ENCODE results near the gene ZNF365. TPM values are rescaled to one million over a fixed set of nuclear protein-coding genes. Genes with fewer than 3 reads are reported as not detected.

ZNF365 gene
- total and polyA plus RNA-seq, 2 of the 8 experiments (the other 6 are each of a cell fraction or from before 2014, with no cell fraction given): 0.41 to 0.43 TPM

DNA sequence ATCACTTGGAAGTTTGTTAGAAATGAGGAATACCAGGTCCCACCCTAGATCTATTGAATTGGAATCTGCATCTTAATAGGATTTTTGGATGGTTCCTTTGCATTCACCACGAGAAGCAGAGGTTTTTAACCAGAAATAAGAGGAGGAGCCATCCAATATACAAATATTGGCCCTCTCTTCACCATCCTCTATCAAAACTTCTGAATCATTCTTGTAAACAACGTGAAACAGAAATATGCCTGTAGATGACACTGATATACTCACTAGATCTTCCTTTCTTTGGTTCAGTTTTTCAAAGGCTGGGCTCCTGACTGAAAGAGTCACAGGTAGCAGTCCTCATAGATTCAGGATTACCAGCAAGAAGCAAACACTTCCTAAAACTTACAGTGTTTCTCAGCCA lies 39.5 kb downstream of the ZNF365 start:
- WGBS, 2 experiments (ENCODE audit: extremely low coverage in 1 of 2, insufficient coverage in 1 of 2, insufficient read length in 1 of 2, insufficient replicate concordance in 2 of 2, low coverage in 1 of 2, low lambda C conversion rate in 2 of 2, missing lambda C conversion rate in 1 of 2): 79% methylated on average over 2 of the region's 2 CpGs; no CpG with 5 or more reads in 1 of the 2 experiments
- no peak for TF ChIP-seq RBBP5 (IDR thresholded peaks at IDR 0.05; ENCODE audit: borderline replicate concordance, low read depth, low read length)
- TF ChIP-seq YY1 (IDR thresholded peaks at IDR 0.05; ENCODE audit: low read depth, low read length): no peak
- TF ChIP-seq GABPA (IDR thresholded peaks at IDR 0.05; ENCODE audit: borderline replicate concordance, insufficient read depth, low read length): no peak
- no peak for TF ChIP-seq SAP30 (IDR thresholded peaks at IDR 0.05; ENCODE audit: insufficient read depth, insufficient replicate concordance, low read length)
- TF ChIP-seq TAF1 (IDR thresholded peaks at IDR 0.05; ENCODE audit: low read depth, low read length): no peak
- TF ChIP-seq, protein P1, sequence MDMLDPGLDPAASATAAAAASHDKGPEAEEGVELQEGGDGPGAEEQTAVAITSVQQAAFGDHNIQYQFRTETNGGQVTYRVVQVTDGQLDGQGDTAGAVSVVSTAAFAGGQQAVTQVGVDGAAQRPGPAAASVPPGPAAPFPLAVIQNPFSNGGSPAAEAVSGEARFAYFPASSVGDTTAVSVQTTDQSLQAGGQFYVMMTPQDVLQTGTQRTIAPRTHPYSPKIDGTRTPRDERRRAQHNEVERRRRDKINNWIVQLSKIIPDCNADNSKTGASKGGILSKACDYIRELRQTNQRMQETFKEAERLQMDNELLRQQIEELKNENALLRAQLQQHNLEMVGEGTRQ (IDR thresholded peaks at IDR 0.05; ENCODE audit: low read length): no peak
- TF ChIP-seq, protein P2, sequence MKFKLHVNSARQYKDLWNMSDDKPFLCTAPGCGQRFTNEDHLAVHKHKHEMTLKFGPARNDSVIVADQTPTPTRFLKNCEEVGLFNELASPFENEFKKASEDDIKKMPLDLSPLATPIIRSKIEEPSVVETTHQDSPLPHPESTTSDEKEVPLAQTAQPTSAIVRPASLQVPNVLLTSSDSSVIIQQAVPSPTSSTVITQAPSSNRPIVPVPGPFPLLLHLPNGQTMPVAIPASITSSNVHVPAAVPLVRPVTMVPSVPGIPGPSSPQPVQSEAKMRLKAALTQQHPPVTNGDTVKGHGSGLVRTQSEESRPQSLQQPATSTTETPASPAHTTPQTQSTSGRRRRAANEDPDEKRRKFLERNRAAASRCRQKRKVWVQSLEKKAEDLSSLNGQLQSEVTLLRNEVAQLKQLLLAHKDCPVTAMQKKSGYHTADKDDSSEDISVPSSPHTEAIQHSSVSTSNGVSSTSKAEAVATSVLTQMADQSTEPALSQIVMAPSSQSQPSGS (IDR thresholded peaks at IDR 0.05; ENCODE audit: low read length): no peak
- TF ChIP-seq MAFK (IDR thresholded peaks at IDR 0.05; ENCODE audit: low read depth, low read length): no peak
- TF ChIP-seq KDM5A (IDR thresholded peaks at IDR 0.05; ENCODE audit: low read length): no peak
- TF ChIP-seq BRCA1 (IDR thresholded peaks at IDR 0.05; ENCODE audit: low read depth, low read length): no peak
- no peak for TF ChIP-seq HDAC6 (IDR thresholded peaks at IDR 0.05; ENCODE audit: low read depth, low read length)
- no peak for TF ChIP-seq GTF2F1 (IDR thresholded peaks at IDR 0.05; ENCODE audit: borderline replicate concordance, low read depth, low read length)

More for the DNA sequence above, 39.5 kb downstream of the ZNF365 start:
- no peak overlapping the region for H3K9ac ChIP-seq (replicated peaks in 1 of 4; ENCODE audit: extremely low read depth in 1 of 4, low read depth in 3 of 4, low read length in 3 of 4)
- no peaks in the 10 kb centered on the region for H3K27me3 ChIP-seq (replicated peaks in 1 of 4; ENCODE audit: control insufficient read depth in 3 of 4, extremely low read depth in 1 of 4, insufficient read depth in 3 of 4, low read length in 3 of 4)
- H3K4me3 ChIP-seq (ENCODE audit: extremely low read depth in 1 of 4, insufficient read depth in 2 of 4, low read depth in 3 of 4, low read length in 4 of 4): no peak overlapping the region
- H2AK5ac ChIP-seq (ENCODE audit: low read depth, low read length): no peak overlapping the region
- no peak overlapping the region for H4K8ac ChIP-seq (ENCODE audit: extremely low read depth, insufficient read depth, low read length)
- H3K56ac ChIP-seq (replicated peaks; ENCODE audit: insufficient read length, low read depth, low read length): no peak overlapping the region
- H3K4me1 ChIP-seq (replicated peaks in 1 of 4; ENCODE audit: control insufficient read depth in 3 of 4, insufficient read depth in 4 of 4, low read length in 3 of 4): no peaks in the 10 kb centered on the region
- H3K4me2 ChIP-seq (ENCODE audit: insufficient read depth in 1 of 2, low read depth in 2 of 2, low read length in 2 of 2): no peak overlapping the region
- no peak overlapping the region for H4K91ac ChIP-seq (replicated peaks; ENCODE audit: insufficient read length, low read length)
- ChIA-PET CTCF (ENCODE audit: partially characterized antibody) (interaction anchor here (0.6 to 1.3 kb wide), 10 partner anchors 11 to 720 kb away, joined by 3 to 8 read pairs (median 3); no protein-coding TSS in a partner anchor), POLR2A (ENCODE audit: partially characterized antibody) (no interaction called here)
- FAIRE-seq (no peak), DNase-seq (ENCODE audit: low read depth in 1 of 2, low spot score in 2 of 2) (no peak)
- H2BK5ac ChIP-seq (ENCODE audit: low read depth, low read length): no peak overlapping the region
- H3K14ac ChIP-seq (ENCODE audit: insufficient read length): no peak overlapping the region
- no peak overlapping the region for H2BK12ac ChIP-seq (ENCODE audit: low read depth, low read length)
- H2BK20ac ChIP-seq (ENCODE audit: low read length): no peak overlapping the region
- H4K20me1 ChIP-seq (replicated peaks in 1 of 2; ENCODE audit: control insufficient read depth in 1 of 2, insufficient read depth in 2 of 2, low read length in 2 of 2): no peaks in the 10 kb centered on the region
- H3K23me2 ChIP-seq (ENCODE audit: low read depth, low read length): no peaks in the 10 kb centered on the region
- no peak overlapping the region for H4K5ac ChIP-seq (ENCODE audit: insufficient read length, low read depth, low read length)
- H3K23ac ChIP-seq (ENCODE audit: insufficient read length): no peak overlapping the region
- peaks cover 0 to 3% of the 10 kb centered on the region in 2 experiments; a peak in 1 of 4 replicates for H3K9me3 ChIP-seq (ENCODE audit: insufficient read depth in 2 of 2, low read depth in 1 of 2, low read length in 1 of 2)
- H3K36me3 ChIP-seq (ENCODE audit: control insufficient read depth in 2 of 4, insufficient read depth in 4 of 4, low read length in 3 of 4): no peaks in the 10 kb centered on the region
- H3K4ac ChIP-seq (replicated peaks; ENCODE audit: insufficient read length, low read depth, low read length): no peak overlapping the region
- H3K18ac ChIP-seq (ENCODE audit: extremely low read depth, low read length): no peak overlapping the region
- no peak overlapping the region for H2AFZ ChIP-seq (ENCODE audit: low read length)
- H2BK15ac ChIP-seq (ENCODE audit: low read length): no peak overlapping the region
- no peaks in the 10 kb centered on the region for H3K79me2 ChIP-seq (ENCODE audit: control insufficient read depth in 1 of 2, insufficient read depth in 2 of 2, low read length in 2 of 2)
- no peaks in the 10 kb centered on the region for H3K79me1 ChIP-seq (ENCODE audit: low read depth, low read length)
- no peak overlapping the region for H3K27ac ChIP-seq (ENCODE audit: low read depth, low read length)
- no peak overlapping the region for H2BK120ac ChIP-seq (replicated peaks; ENCODE audit: low read depth, low read length)

Measured in H1 (cell line).